Measurements from ENCODE around the gene FMN1.

FMN1 gene

DNA sequence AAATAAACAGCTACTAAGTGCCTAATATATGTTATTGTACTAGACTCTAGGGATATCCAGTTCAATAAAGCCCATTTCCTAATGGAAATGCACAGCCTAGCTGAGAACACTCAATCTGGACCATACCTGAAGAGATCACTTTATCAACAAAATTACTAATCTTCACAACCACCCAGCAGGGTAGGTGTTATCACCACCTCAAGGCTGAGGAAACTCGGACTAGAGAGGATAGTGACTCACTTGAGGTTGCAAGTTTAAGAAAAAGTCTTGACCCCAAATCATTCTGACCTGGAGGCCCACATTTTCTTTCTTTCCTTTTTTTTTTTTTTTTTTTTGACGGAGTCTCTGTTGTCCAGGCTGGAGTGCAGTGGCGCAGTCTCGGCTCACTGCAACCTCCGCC, 3.1 kb upstream of the FMN1 start:
- no peak for DNase-seq

DNA sequence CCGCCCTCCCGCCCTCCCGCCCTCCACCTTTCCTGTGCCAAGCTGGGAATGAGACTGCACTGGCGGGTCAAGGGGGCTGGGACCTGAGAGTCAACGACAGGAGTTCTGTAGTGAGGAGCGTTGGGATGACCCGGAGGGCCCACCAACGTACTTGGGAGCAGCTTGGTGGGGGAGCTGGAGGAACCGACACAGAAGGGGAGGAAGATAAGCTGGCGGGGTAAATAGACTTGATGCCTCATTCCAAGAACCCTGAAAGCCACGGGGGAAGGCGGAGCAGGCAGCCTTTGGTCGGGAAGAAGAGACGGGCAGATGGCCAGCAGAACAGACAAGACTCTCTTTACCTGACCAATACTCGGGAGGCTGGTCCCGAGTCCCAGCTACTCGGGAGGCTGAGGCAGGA, 277 bp downstream of the FMN1 start:
- DNase-seq: no peak

DNA sequence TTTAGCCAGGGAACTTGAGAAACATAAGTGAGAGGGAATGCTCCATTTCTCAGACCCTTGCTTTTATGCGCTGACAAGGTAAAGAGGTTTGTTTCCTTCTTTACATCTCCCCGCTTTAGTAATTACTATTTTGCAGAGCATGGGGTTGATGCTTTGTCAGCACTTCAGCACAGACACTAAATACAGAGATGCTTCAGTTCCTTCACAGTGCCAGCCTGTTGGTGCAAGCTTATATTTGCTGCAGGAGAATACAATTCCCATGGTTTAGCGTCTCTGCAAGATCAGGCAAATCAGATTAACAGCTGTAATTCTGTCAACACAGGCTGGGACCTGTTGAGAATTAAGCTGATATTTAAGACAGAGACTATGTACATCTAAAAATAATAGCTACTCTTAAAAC, 2.9 kb downstream of the FMN1 start:
- DNase-seq: no peak

DNA sequence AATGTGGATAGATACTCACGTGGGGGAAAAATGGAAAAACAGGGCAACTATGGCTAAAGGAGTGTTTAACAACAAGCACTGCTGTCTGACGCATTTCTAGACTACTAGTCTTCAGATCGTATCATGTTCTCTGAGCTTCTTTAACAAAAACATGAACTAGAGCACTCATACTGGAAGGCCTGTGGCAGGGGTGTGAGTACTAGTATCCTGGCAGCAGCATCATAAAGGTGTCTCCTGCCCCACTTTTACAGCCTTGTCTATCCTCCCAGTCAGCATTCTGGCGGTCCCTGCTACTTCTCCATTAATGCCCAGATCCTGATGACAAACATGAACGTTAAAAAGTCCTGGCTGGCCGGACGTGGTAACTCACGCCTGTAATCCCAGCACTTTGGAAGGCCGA, 4.0 kb downstream of the FMN1 start:
- DNase-seq: no peak

DNA sequence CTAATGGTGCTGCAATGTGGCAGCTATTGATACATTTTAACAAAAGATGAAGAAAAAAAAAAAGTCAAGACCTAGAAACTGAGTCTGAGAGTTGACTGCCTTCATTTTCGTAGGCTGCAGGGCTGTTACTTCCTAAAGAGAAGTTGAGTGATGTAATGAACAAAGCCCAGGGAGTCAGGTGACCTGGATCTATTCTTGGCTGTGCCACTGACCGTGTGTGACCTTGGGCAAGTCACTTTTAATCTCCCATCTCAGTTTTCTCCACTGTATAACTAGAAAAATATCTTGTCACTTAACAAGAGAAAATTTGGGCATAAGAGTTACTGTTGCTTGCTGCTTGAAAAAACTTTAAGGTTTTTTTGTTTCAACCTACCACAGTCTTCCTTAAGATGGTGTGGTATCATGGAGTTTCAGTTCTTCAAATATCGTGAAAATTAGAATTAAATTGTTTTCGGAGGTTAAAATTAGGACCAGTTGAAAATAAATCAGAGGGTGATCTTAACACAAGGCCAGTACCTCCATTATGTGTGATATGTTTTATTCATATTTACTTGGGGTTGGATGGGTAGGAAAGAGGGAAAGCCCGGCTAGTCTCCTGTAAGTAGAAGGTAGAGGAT, 5.8 kb downstream of the FMN1 start:
- DNase-seq: no peak

DNA sequence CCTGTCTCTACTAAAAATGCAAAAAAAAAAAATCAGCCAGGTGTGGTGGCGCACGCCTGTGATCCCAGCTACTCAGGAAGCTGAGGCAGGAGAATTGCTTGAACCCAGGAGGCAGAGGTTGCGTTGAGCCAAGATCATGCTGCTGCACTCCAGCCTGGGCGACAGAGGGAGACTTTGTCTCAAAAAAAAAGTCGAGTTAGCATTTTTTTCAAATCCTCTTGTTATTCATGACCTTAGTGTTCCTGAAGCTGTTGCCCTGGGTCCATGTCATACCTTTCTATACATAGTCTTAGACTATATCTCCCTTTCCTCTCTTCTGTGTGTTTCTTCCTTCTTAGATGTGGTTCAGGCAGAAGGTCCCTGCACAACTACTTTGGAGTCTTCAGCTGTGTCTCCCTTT, 6.4 kb downstream of the FMN1 start:
- DNase-seq: no peak

DNA sequence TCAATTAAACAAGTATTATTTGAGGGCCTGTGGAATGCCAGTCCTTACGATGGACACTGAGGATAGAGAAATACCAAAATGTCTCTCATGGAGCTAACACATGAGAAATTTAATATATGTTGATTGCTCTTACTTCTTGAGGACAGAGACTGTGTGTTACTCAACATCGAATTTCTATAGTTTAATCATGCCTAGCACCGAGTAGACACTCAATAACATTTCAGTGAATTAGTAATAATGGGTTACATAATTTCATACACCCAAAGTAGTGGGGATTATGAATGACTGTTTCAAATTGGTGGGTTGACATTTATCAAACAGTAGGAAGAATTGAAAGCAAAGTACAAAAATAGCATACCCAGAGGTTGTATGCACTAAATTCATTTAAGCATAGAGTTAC, 11.2 kb downstream of the FMN1 start:
- DNase-seq: no peak

DNA sequence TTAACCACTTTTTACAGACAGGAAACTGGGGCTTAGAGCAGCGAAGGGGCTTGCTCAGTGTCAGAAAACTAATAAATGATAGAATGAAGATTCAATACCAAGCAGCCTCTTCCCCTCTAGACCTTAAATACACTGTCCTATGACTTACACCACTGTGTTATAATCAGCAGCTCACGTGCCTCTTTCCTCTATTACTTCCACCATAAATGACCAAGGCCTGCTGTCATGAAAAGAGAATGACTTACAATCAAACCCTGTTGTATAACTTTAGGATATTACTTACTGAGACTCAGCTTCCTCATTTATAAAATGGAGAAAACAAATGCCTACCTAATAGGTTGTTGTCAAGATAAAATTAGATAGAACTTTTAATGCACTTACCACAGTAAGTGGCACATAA, 11.6 kb downstream of the FMN1 start:
- no peak for DNase-seq

DNA sequence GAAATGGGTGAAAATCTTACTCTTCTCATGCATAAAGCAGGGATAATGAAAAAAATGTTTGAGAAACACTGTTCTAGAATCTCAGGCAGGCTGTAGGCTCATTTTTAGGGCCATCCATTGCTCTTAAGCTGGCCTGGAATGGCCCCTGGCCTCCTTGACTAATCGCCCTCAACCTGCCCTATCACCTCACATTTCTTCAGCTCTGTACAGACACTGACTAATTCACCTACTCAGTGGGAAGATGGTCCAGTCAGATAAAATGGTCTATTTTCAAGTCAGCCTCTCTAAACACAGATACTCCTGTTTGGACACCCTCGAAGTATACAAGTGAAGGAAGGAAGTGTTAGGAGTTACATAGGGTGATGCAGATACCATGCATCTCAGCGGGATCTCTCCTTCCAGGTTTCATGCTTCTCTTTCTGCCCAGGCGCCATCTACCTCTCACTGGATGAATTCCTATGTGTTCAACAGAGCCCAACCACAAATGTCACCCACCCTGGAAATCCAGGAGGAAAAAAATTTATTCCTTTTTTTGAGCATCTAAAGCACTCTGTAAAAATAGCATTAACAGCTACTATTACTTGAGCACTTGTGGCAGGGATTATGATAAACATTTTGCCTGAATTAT, 12.1 kb downstream of the FMN1 start:
- no peak for DNase-seq

DNA sequence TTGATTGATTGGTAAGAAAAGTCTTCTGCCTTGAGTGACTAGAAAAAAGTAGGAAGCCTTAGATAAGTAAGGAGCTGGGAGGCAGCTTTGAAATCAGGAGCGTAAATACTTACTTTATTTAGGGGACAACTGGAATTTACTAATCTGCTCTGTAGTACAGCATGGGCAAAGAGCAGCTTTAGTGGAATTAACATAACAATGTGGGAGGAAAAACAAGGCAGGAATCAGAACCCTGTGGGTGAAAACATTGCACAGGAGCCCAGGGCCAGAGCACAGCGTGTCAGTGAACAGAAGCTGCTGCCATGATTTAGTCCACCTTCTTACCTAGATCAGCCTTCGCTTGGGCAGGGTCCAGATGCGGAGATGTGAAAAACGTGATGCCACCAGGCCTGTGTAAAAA, 14.6 kb downstream of the FMN1 start:
- no peak for DNase-seq

DNA sequence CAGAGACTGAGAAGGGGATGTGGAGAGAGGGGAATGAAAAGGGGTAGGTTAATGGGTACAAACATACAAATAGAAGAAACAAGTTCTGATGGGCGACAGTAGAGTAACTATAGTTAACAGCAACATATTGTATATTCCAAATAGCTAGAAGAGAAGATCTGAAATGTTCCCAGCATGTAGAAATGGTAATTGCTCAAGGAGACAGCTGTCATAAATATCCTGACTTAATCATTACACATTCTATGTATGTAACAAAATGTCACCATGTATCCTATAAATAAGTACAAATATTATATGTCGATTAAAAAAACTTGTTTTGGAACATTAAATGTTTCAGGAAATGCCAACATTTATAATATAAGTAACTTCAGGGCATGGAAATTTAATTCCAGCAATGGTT, 23.3 kb downstream of the FMN1 start:
- DNase-seq: no peak

DNA sequence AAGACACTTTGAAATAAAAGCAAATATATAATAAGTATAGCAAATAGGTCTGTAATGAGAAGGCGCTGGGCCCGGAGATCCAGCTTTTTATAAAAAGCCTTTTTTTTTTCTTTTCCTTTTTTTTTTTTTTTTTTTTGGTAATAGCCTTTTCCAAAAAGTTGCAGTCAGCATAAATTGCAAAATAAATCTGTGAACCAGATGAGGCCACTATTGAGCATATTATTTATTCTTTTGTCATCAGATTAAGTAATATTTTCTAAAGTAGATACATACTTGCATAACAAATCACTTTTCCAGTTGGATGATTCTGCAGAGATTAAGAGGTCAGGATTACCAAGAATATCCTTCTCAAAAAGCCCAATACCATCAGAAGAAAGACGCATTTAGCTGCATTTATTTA, 24.9 kb downstream of the FMN1 start:
- no peak for DNase-seq

DNA sequence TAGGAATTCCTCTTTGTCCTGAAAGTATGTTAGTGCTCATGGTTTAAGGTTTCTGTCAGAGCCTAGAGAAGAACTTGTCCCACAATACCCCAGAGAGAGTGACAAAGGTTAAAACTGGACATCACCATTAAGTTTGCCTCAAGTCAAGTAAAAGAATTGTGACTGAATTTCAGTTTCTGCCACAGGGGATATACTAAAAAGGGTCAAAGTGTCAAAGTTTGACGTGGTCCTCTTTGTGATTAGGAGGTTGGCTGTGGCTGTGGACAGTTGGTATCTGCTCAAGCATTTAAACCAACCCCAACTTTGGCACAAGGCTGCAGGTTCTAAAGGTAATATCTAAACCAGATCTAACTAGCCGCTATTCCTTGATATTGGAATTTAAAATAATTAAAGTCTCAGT, 26.1 kb downstream of the FMN1 start:
- no peak for DNase-seq

DNA sequence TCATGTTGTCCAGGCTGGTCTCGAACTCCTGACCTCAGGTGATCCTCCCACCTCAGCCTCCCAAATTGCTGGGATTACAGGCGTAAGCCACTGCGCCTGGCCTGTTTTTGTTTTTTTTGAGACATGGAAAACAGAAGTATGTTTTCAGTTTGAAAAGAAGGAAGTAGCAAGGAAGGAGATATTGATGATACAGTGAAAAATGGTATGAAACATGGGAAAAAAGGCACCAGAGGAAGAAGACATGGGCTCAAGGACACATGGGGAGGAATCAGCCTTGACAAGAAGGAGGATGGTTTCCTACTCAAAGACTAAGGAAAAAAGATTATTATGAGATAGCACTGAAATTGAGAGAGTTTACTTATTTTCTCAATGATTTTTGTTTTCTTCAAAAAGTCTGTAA, 30.7 kb downstream of the FMN1 start:
- DNase-seq: no peak

DNA sequence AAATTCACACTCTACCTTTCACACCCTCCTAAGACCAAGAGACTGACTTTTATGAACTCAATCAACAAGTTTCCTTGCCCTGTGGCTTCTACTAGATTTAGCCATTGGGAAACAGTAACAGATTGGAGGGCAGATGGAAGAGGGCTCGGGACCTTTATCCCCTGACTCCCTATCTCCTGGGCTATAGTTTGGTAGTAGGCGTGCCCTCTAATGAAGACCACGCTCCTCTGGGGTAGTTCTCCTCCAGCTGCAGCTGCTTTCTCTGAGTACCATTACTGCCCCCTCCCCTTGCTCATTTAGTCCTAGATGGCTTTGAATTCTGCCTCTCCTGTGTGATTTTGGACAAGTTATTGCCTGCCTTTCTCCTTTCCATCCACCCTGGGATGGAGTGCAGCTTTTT, 33.3 kb downstream of the FMN1 start:
- DNase-seq: no peak

DNA sequence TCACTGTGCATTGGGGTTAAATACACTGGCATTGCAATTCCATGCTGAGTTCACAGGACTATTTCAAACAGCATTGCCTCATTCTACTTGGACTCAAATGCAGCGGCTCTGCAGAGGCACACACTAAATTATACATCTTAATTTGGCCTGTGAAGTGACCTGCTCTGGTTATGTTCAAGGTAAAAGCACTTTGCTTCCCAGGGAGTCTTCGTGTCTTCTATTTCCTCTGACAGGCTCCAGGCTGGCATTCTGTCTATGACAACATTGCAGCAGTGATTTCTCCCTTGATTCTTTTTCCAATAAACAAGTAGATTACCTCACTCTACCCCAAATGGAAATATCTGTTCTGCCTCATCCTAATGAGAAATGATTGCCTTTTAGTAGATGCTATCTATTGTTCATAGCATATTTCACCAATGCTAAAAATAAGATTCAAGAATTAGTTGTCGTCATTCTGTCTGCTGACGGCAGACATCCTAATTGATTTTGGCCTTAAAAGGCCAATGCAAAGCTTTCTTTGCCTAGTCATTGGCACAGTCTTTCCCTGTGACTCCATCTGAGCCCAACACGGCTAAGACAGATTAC, 33.8 kb downstream of the FMN1 start:
- DNase-seq: no peak

DNA sequence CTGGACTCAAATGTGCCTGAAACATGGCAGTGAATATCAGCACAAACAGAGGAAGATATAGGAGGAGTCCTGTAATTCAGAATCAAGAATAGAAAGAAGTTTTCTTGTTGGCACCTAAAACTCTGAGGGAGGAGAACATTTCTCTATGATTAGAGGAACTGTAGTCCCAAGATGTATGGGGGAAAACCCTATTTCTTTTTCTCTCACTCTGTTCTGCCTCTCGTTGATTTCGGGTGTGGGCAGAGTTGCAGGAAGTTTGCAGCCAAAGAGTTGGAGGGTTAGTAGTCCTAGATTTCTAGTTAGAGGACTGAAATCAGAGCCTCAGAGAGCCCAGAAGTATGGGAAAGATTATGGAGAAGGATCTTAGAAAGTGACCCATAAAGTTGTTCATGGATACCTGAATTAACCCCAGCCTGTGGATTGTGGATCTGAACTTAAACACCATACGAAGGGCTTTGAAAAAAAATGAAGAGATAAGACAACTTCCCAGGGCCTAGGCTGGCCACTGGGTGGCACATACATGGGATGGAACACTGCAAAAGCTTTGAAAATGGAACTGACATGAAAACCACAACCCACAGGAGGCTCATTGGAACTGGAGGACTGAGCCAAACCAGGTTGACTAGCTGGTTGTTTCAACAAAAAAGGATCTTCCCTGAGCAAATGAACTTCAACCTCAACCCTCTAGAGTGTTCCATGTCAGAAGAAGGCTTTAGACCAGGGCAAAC, 34.6 kb downstream of the FMN1 start:
- no peak for DNase-seq

DNA sequence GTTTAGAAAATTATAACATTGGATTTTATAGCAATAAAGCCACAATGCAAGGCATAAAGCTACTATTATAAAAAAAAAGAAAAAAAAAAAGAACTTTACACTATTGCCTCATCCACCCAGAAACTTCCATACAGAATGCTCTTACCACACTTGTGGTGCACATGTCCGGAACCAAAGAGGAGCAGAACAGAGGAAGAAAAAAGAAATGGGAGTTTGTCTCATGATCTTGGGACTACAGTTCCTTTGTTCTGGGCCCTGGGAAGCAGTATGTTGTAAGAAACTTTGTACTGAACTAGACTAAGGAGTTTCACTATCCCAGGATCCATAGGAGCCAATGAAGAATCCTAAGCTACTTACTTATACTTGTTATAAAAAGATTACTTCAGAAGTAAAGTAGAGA, 36.1 kb downstream of the FMN1 start:
- DNase-seq: no peak

DNA sequence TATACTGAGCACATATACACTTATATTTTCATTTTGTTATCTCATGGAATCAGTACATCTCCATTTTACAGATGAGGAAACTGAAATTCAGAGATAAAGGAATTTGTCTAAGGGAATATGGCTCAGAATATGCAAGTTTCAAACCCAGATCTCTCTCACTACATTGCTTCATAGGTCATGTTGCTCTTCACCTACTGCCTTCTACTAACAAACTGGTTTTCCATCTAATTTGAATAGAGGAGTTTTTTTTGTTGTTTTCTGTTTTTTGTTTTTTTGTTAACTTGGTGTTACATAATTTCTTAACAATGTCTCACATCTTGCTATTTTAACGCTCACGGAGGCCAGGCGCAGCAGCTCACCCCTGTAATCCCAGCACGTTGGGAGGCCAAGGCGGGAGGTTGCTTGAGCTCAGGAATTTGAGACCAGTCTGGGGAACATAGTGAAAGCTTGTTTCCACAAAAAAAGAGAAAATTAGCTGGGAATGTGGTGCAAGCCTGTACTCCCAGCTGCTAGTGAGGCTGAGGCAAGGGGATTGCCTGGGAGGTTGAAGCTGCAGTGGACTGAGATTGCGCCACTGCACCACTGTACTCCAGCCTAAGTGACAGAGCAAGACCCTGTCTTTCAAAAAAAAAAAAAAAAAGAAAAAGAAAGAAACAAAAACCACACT, 37.0 kb downstream of the FMN1 start:
- DNase-seq: no peak

DNA sequence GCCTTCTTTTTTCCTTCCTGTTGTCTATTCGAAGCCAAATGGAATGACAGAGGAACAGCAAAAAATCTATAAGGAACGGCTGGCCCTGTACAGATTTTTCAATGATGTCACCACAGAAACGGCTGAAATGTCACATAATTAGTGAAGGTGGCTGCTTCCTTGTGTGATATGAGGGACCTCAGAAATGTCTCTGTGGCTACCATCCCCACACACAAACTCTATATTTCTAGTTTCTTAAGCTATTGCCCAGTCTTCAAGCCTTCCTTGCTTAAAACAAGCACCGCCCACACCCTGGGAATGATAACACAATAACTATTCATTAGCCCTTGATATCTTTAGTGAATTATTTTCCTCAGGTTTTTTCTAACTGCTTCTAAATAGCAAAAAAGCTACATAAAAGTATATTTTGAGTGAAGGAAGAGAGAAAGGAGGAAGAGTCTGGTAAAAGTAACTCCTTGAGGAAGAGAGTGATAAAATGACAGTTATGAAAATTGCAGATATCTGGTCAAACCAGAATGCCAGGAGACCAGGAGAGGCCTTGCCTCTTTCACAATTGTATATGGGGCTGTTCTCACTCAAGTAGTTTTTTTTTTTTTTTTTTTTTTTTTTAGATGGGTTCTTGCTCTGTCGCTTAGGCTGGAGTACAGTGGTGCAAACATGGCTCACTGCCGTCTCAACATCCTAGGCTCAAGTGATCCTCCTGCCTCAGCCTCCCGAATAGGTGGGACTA, 38.7 kb downstream of the FMN1 start:
- DNase-seq: no peak

DNA sequence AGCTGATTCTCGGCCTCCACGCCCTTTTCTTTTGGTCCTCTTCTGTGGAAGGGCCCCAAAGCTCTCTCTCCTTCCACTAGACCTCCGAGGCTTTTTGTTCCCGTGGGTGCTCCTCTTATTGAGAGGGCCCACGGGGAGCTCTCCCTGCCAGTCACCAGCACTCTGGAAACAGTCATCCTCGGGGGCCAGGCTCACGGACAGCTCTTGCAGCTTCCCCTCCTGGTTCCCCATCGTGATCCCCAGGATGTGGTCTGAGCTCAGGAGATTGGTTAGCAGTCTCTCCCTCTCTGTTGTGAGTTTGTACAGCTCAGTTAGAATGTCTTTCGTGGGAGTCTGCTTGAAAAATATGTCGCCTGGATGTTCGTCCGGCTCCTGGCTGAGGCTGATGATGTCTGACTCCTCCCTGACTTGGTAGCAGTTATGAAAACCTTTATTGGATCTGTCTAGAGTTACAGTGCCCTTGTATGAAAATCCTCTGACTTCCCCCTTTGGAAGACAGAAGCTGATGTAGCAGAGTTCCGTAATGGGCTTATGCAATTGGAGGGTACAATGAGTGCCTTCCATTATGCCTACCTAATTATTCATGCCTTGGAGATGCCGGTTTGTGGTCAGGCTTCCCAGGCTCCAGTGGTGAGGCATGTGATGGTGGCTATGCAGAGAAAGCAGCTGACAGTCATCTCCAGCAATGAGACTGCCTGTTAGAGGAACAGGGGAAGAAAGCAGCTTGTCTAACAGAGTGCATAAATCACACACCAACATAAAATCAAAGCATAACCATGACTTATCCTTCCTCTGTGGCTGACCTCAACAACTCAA, 40.0 kb downstream of the FMN1 start:
- DNase-seq: no peak

DNA sequence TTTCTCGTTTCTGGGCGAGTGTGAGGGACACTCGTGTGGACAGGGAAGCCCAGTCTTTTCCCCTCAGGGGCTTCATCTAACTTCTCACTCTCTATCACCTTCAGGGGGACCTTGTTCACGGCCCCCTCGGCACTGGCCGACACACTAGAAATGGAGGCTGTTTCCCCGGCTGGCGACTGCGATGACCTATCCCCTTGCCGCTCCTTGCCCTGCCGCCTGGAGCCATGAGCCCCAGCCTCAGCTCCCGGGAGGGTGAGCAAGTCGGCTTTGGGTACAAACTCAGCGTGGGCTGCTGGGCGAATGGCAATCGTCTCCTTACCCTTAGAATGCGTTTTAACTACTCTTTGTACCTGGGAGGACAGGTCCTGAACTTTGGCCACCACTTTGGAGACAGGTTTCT, 41.0 kb downstream of the FMN1 start:
- no peak for DNase-seq

Data from CD4-positive, alpha-beta T cell treated with Interleukin-21 for 1 hour (primary cell).